Superior temporal gyrus (tissue), 1 donor: Measurements from ENCODE around the gene ISL2.

Experiments used
- DNase-seq: peaks from one replicate; pipeline ENCODE4 v3.0.0-alpha.2; 2016; ENCODE audit errors: extremely low spot score

ISL2 gene

DNA sequence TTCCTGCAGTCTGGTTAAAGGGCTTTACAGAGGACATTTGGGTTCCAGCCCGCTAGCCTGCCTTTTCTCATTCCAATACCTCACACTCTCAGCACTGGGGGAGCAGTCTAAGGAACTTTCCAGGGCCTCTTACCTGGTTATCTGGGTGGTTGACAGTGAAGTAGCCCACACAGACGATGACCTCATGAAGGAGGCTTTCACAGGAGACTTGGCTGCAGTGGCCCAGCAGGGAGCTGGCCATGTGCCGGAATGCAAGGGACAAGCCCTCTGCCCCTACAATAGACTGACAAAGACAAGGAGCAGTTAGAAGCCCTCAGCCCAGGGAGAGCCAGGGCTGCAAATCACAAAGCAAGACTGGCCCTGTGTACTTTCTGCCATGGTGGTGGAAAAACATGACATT lies 39.5 kb downstream of the ISL2 start:
- DNase-seq = no peak

GRCh38 chr15:76376816-76377215 lies 40.2 kb downstream of the ISL2 start:
- DNase-seq = no peak

DNA sequence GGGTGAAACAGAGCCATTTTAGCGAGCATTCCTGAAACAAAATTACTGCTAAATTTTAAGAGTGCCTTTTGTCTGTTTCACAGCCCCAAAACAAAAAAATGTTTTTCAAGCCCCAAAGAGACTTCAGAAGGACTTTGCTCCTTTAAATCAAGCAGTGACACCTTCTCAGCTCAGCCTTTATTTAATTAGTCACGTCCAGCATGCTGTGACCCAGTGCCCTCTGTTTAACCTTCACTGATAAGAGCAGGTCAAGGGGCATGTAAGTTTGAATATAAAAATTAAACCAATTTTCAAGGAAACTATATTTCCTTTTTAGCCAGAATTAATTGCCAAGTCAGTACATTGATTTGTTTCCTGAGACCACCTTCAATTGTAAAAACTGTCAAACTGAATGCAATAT lies 40.6 kb downstream of the ISL2 start:
- DNase-seq = no peak

DNA sequence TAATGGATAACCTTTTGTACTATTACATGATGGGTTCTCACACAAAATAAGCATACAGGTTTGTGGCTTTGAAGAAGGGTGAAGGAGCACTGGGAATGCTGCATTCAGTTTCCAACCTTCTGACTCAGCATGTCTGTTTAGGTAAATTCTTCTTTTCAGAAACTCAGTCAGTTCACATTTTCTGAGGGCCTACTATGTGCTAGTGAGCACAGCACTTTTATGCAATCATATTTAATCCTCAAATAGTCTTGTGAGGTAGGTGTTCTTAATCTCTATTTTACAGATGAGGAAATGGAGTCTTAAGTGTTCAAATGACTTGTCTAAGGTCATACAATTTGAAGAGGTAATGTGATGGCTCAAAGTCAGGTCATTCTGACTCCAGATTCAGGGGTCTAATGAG lies 41.2 kb downstream of the ISL2 start:
- no peak for DNase-seq

- DNase-seq = no peak
Observed at GRCh38 chr15:76378691-76379090, 42.1 kb downstream of the ISL2 start.

DNA sequence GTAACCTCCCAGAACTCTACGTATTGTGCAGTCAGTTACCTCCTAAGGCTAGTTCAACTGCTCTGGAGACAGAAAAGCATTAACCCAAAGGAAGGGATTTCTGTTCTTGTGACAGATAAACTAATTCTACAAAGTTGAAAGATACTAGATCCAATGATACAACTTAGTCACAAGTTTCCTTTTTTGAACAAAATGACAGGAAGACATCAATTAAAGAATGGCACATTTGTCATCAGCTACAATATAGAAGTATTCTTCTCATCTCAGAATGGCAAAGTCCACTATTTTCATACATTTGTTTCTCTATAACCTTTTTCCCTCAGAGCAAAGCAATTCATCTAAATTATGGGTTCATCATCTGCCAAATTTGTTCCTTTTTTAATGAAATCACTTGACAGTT lies 43.7 kb downstream of the ISL2 start:
- no peak for DNase-seq

DNA sequence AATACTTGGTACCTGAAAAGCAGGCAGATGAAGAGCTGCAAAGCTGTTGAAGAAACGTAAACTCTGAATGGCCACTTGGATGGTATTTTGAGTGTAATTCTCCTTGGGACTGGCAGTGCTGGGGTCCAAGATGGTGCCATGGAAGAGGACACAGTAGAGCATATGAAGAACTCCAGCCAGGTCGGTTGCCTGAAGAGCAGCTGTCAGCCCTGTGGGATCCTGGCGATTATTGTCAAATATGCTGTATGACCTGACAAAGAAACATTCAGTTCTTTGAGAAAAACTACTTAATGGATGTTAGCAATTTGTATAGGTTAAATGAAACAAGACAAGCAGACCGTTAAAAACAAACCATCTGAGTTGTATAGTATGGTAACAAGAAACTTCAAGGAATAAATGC lies 44.8 kb downstream of the ISL2 start:
- DNase-seq = no peak

- DNase-seq = no peak
Observed at GRCh38 chr15:76382987-76383728, 46.6 kb downstream of the ISL2 start.

DNA sequence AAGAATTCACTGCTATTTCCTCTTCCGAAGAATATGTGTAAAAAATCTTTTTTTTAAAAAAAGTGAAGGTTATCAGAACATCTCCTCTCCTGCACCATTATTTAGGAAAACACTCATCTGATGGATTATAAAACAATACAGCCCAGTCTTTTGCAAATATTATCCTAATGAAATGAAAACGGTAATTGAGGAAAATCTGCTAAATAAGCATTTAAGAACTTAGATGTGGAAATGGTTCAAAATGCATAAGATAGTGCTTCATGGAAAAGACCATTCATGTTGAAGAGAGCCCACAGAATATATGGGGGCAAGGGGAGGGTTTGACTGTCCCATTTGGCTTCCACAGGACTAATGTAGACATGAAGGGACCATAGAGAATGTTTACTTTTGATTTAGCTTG lies 47.8 kb downstream of the ISL2 start:
- no peak for DNase-seq

GRCh38 chr15:76386178-76386577 lies 49.6 kb downstream of the ISL2 start:
- no peak for DNase-seq

GRCh38 chr15:76386926-76387325 lies 50.4 kb downstream of the ISL2 start:
- no peak for DNase-seq

- no peak for DNase-seq
Observed at GRCh38 chr15:76390571-76390970, 54.0 kb downstream of the ISL2 start.

DNA sequence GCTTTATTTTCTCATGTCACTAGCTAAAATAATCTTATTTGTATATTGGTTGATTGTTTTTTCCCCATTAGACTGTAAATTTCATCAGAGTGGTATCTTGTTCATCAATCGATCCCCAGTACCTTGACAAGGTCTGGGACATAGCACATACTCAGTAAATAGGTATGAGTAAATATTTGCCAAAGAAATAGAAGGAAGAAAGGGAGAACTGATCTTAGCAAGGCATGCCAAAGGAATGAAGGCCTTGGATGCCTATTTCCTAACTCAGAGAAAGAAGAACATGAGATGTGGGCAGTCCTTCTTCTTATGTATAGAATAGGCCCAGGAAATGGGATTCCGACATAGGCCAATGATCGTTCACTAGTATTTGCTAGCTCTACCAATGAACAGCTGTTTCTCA lies 54.7 kb downstream of the ISL2 start:
- DNase-seq = no peak

DNA sequence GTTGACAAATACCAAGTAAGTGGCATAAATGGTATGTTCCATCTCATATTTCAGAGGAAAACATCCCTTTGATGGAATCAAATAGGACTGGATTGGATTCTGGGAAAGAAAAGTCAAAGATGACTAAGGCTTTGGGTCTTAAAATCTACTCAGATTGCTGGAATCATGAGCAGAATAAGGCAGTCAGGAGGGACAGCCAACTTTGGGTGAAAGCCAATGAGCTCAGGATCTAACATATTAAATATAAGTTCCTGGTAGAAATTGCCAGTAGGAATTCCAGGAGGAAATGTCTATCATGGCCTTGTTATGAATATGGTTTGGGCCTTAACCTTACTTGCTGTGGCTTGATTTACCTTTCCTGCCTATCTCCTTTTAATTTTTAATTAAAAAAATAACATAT lies 55.3 kb downstream of the ISL2 start:
- no peak for DNase-seq
